ENCODE measurements around the gene ZNF550. TPM values are rescaled to one million over a fixed set of nuclear protein-coding genes. Genes with fewer than 3 reads are reported as not detected.
"Not testable (repeated sequence)": the region's sequence is repeated elsewhere in the genome, so short reads cannot be mapped to it uniquely, and the experiment has no call there.

ZNF550 gene
- total and polyA plus RNA-seq, 8 donors = 1.1 to 35.0 (median 3.5) TPM

DNA sequence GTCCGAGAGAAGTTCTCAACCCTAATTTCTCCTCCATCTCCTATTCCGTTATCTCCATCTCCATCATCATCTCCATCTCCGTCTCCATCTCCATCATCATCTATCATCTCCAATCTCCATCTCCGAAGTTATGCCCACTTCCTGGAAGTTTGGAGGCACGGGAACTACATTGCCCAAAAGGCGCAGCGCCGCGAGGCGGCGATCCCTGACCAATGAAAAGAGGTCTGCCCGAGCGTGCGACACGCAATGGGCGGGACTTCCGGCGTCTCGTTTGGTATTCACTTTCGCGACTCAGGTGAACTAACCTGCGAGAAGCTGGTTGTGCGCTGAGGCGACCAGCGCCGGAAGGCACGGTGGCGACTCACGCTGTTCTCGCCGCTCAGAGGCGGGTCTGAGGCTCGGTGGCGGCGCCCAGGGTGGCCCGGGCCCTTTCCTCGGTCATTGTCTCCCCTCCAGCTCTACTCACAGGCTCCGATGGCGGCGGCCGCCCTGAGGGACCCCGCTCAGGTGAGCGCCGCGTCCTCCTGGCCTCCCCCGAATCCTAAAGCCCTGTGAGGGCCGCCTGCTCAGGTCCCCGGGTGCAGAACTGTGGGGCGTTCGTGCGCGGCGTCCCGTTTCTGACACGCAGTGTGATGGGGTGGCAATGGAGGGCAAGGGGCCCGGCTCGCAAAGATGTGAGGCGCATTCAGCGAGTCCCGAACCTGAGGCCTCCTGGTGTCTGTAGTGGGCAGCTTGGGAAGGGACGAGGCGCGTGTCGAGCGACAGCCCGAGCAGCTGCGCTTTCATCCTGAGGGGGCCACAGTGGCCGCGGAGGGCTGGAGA lies 72.0 kb downstream of the ZNF550 start, which contains the start of gene ZNF419:
Gene ZNF419, plus strand, starts transcription at position 274 of the 822 bp plus-strand sequence. Its CDS starts 201 bp downstream, at position 475.
- H3K4me1 ChIP-seq; H3K27me3 ChIP-seq; intact Hi-C loops (cut with DNase I; ENCODE audit: low total_unique reads): not testable (repeated sequence)
- H3K9me3 ChIP-seq = peaks cover 0 to 33% (median 13%) of the 10 kb centered on the region in 4 donors
- peaks cover 23 to 30% (median 29%) of the 10 kb centered on the region in 4 donors for H3K36me3 ChIP-seq
- TF ChIP-seq, protein P1, sequence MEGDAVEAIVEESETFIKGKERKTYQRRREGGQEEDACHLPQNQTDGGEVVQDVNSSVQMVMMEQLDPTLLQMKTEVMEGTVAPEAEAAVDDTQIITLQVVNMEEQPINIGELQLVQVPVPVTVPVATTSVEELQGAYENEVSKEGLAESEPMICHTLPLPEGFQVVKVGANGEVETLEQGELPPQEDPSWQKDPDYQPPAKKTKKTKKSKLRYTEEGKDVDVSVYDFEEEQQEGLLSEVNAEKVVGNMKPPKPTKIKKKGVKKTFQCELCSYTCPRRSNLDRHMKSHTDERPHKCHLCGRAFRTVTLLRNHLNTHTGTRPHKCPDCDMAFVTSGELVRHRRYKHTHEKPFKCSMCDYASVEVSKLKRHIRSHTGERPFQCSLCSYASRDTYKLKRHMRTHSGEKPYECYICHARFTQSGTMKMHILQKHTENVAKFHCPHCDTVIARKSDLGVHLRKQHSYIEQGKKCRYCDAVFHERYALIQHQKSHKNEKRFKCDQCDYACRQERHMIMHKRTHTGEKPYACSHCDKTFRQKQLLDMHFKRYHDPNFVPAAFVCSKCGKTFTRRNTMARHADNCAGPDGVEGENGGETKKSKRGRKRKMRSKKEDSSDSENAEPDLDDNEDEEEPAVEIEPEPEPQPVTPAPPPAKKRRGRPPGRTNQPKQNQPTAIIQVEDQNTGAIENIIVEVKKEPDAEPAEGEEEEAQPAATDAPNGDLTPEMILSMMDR (IDR thresholded peaks at IDR 0.05) = peak in 1 of 7 experiments; percentile 12
- TF ChIP-seq POLR2A (IDR thresholded peaks at IDR 0.05) (peak in 1 of 4 donors; percentile 42), POLR2AphosphoS5 (IDR thresholded peaks at IDR 0.05) (peak; percentile 49 to 81 (median 74))
- 1 to 2% (median 1%) methylated on average over 15 to 58 of the region's 69 CpGs for WGBS, 5 donors
- H3K4me3 ChIP-seq = peak within 1 kb of the TSS; percentile 76 to 98 (median 82)
- DNase-seq = peak; percentile 95 to 98
- peak within 1 kb of the TSS; percentile 79 to 84 (median 82) for H3K27ac ChIP-seq

Other genes with a start within 250 kb of the ZNF550 start
- 10 to 100 TPM in 3 of 5 donors, 1 to 10 TPM in 2; 1.2 to 24.6 (median 14.3) TPM for gene ZNF543, start 239.4 kb downstream of the ZNF550 start, total RNA-seq
- 1 to 10 TPM in 1 of 3 donors, under 1 TPM in 2; 0.56 to 1.1 (median 0.61) TPM for gene ZNF543, start 239.4 kb downstream of the ZNF550 start, polyA plus RNA-seq
- 10 to 100 TPM in 2 of 5 donors, 1 to 10 TPM in 2, not detected in 1; 1.2 to 16.1 (median 8.2) TPM for gene ZNF304, start 208.6 kb downstream of the ZNF550 start, total RNA-seq
- 1 to 10 TPM; 1.2 to 3.4 (median 1.3) TPM for gene ZNF304, start 208.6 kb downstream of the ZNF550 start, polyA plus RNA-seq
- 10 to 100 TPM in 3 of 5 donors, 1 to 10 TPM in 1, not detected in 1; 4.1 to 42.0 (median 17.4) TPM for gene TRAPPC2B, start 196.3 kb downstream of the ZNF550 start, total RNA-seq
- 10 to 100 TPM; 11.6 to 23.5 (median 21.9) TPM for gene TRAPPC2B, start 196.3 kb downstream of the ZNF550 start, polyA plus RNA-seq
- gene ZNF547, start 196.3 kb downstream of the ZNF550 start, total RNA-seq = 1 to 10 TPM in 2 of 5 donors, under 1 TPM in 1, not detected in 2; under 0.01 to 3.0 (median 1.7) TPM
- 1 to 10 TPM in 2 of 3 donors, under 1 TPM in 1; 0.50 to 2.4 (median 1.8) TPM for gene ZNF547, start 196.3 kb downstream of the ZNF550 start, polyA plus RNA-seq
- gene ZNF548, start 170.0 kb downstream of the ZNF550 start, total RNA-seq = 10 to 100 TPM in 4 of 5 donors, 1 to 10 TPM in 1; 5.5 to 48.5 (median 16.8) TPM
- 1 to 10 TPM; 2.6 to 4.8 (median 3.4) TPM for gene ZNF548, start 170.0 kb downstream of the ZNF550 start, polyA plus RNA-seq
- gene ZNF17, start 148.7 kb downstream of the ZNF550 start, total RNA-seq = 100 to 1,000 TPM in 1 of 5 donors, 10 to 100 TPM in 2, 1 to 10 TPM in 2; 2.3 to 138 (median 21.9) TPM
- 1 to 10 TPM; 1.5 to 2.0 (median 1.6) TPM for gene ZNF17, start 148.7 kb downstream of the ZNF550 start, polyA plus RNA-seq
- 10 to 100 TPM in 3 of 5 donors, 1 to 10 TPM in 2; 5.3 to 28.1 (median 11.7) TPM for gene ZNF749, start 124.5 kb downstream of the ZNF550 start, total RNA-seq
- gene ZNF749, start 124.5 kb downstream of the ZNF550 start, polyA plus RNA-seq = 1 to 10 TPM; 4.6 to 7.9 (median 6.7) TPM
- gene VN1R1, start 102.7 kb downstream of the ZNF550 start, total RNA-seq = 1 to 10 TPM in 2 of 5 donors, not detected in 3; 1.5 to 9.0 TPM
- gene VN1R1, start 102.7 kb downstream of the ZNF550 start, polyA plus RNA-seq = under 1 TPM in 1 of 3 donors, not detected in 2; 0.33 TPM
- gene ZNF772, start 82.3 kb downstream of the ZNF550 start, total RNA-seq = 10 to 100 TPM in 1 of 5 donors, 1 to 10 TPM in 4; 1.4 to 25.9 (median 3.2) TPM
- 1 to 10 TPM in 1 of 3 donors, under 1 TPM in 2; 0.37 to 1.1 (median 0.92) TPM for gene ZNF772, start 82.3 kb downstream of the ZNF550 start, polyA plus RNA-seq
- gene ZNF419, start 72.1 kb downstream of the ZNF550 start, total RNA-seq = 10 to 100 TPM in 3 of 5 donors, 1 to 10 TPM in 1, not detected in 1; 1.3 to 23.9 (median 13.0) TPM
- gene ZNF419, start 72.1 kb downstream of the ZNF550 start, polyA plus RNA-seq = 1 to 10 TPM; 1.4 to 4.6 (median 2.0) TPM
- gene ZNF773, start 59.9 kb downstream of the ZNF550 start, total RNA-seq = 1 to 10 TPM in 4 of 5 donors, under 1 TPM in 1; 0.45 to 9.9 (median 1.4) TPM
- 1 to 10 TPM; 1.3 to 4.6 (median 2.4) TPM for gene ZNF773, start 59.9 kb downstream of the ZNF550 start, polyA plus RNA-seq
- gene ZNF549, start 32.5 kb downstream of the ZNF550 start, total RNA-seq = 10 to 100 TPM in 1 of 5 donors, 1 to 10 TPM in 4; 2.3 to 15.2 (median 6.7) TPM
- gene ZNF549, start 32.5 kb downstream of the ZNF550 start, polyA plus RNA-seq = 1 to 10 TPM; 1.2 to 2.3 (median 2.0) TPM
- gene ZNF416, start 19.0 kb upstream of the ZNF550 start, total RNA-seq = 10 to 100 TPM in 1 of 5 donors, 1 to 10 TPM in 2, under 1 TPM in 1, not detected in 1; 0.87 to 25.0 (median 3.8) TPM
- gene ZNF416, start 19.0 kb upstream of the ZNF550 start, polyA plus RNA-seq = 1 to 10 TPM in 2 of 3 donors, under 1 TPM in 1; 1.00 to 2.7 (median 2.3) TPM
- gene ZIK1, start 24.3 kb upstream of the ZNF550 start, total RNA-seq = 10 to 100 TPM in 1 of 5 donors, under 1 TPM in 2, not detected in 2; 0.29 to 14.7 (median 0.89) TPM
- 1 to 10 TPM in 1 of 3 donors, under 1 TPM in 2; 0.62 to 1.3 (median 0.92) TPM for gene ZIK1, start 24.3 kb upstream of the ZNF550 start, polyA plus RNA-seq
- gene ZNF530, start 40.0 kb upstream of the ZNF550 start, total RNA-seq = 1 to 10 TPM in 3 of 5 donors, not detected in 2; 1.0 to 6.4 (median 2.3) TPM
- 1 to 10 TPM in 2 of 3 donors, under 1 TPM in 1; 0.81 to 3.8 (median 2.2) TPM for gene ZNF530, start 40.0 kb upstream of the ZNF550 start, polyA plus RNA-seq
- 10 to 100 TPM in 4 of 5 donors, 1 to 10 TPM in 1; 6.2 to 21.7 (median 11.6) TPM for gene ZNF134, start 54.4 kb upstream of the ZNF550 start, total RNA-seq
- 1 to 10 TPM; 3.8 to 5.0 (median 4.2) TPM for gene ZNF134, start 54.4 kb upstream of the ZNF550 start, polyA plus RNA-seq
- gene ZNF211, start 73.3 kb upstream of the ZNF550 start, total RNA-seq = 10 to 100 TPM in 3 of 5 donors, 1 to 10 TPM in 2; 5.4 to 37.1 (median 14.6) TPM
- gene ZNF211, start 73.3 kb upstream of the ZNF550 start, polyA plus RNA-seq = 1 to 10 TPM; 4.4 to 9.8 (median 5.7) TPM
- gene ZSCAN4, start 109.1 kb upstream of the ZNF550 start, total RNA-seq = 1 to 10 TPM in 1 of 5 donors, not detected in 4; 1.5 TPM
- under 1 TPM in 2 of 3 donors, not detected in 1; 0.05 to 0.76 TPM for gene ZSCAN4, start 109.1 kb upstream of the ZNF550 start, polyA plus RNA-seq
- 10 to 100 TPM in 2 of 5 donors, 1 to 10 TPM in 1, under 1 TPM in 1, not detected in 1; 0.87 to 18.7 (median 10.1) TPM for gene ZNF551, start 122.1 kb upstream of the ZNF550 start, total RNA-seq
- gene ZNF551, start 122.1 kb upstream of the ZNF550 start, polyA plus RNA-seq = 1 to 10 TPM in 2 of 3 donors, under 1 TPM in 1; 1.00 to 1.8 (median 1.6) TPM
- gene ZNF154, start 149.3 kb upstream of the ZNF550 start, total RNA-seq = 10 to 100 TPM in 1 of 5 donors, under 1 TPM in 2, not detected in 2; 0.45 to 21.8 (median 0.58) TPM
- gene ZNF154, start 149.3 kb upstream of the ZNF550 start, polyA plus RNA-seq = 1 to 10 TPM in 1 of 3 donors, under 1 TPM in 2; 0.25 to 2.3 (median 0.61) TPM
- gene ZNF671, start 167.8 kb upstream of the ZNF550 start, total RNA-seq = 10 to 100 TPM in 3 of 5 donors, 1 to 10 TPM in 1, under 1 TPM in 1; 0.58 to 33.3 (median 13.0) TPM
- 1 to 10 TPM in 2 of 3 donors, under 1 TPM in 1; 0.75 to 3.4 (median 1.2) TPM for gene ZNF671, start 167.8 kb upstream of the ZNF550 start, polyA plus RNA-seq
- gene ZNF776, start 187.0 kb upstream of the ZNF550 start, total RNA-seq = 10 to 100 TPM; 11.1 to 72.0 (median 27.7) TPM
- 1 to 10 TPM; 1.9 to 4.4 (median 2.9) TPM for gene ZNF776, start 187.0 kb upstream of the ZNF550 start, polyA plus RNA-seq
- gene ZNF586, start 209.8 kb upstream of the ZNF550 start, total RNA-seq = 10 to 100 TPM in 2 of 5 donors, 1 to 10 TPM in 2, not detected in 1; 7.5 to 46.4 (median 13.0) TPM
- 1 to 10 TPM; 5.5 to 7.2 (median 5.7) TPM for gene ZNF586, start 209.8 kb upstream of the ZNF550 start, polyA plus RNA-seq

All from stomach (tissue), 9 donors.